PFSK-1 (cell line): ENCODE results near the gene PPP2R2D.

ENCODE experiments used
- FOXP2 ChIP-seq: optimal IDR thresholded peaks from 2 replicates; pipeline ENCODE3; 2011; ENCODE audit warnings: borderline replicate concordance, control low read depth, inconsistent platforms; ENCODE audit not compliant: insufficient read depth; ENCODE audit errors: extremely low read length, extremely low read depth
- POLR2AphosphoS5 ChIP-seq: IDR thresholded peaks from 2 replicates; pipeline ENCODE4 v1.6.1; 2012; ENCODE audit warnings: low read depth, mild to moderate bottlenecking, control low read depth, low read length, moderate library complexity
- REST ChIP-seq, 2 experiments: IDR thresholded peaks; 2 replicates each; pipeline versions ENCODE4 v1.6.1 to v1.8.0; 2011 to 2012; ENCODE audit warnings: low read depth in 2 of 2, low read length in 2 of 2, control low read depth in 1 of 2, inconsistent platforms in 1 of 2, mild to moderate bottlenecking in 1 of 2, moderate library complexity in 1 of 2; ENCODE audit not compliant: insufficient read depth in 1 of 2
- SIN3A ChIP-seq: IDR thresholded peaks from 2 replicates; pipeline ENCODE4 v1.6.1; 2012; ENCODE audit warnings: mild to moderate bottlenecking, low read length, moderate library complexity, borderline replicate concordance; ENCODE audit not compliant: insufficient read depth
- TAF1 ChIP-seq: IDR thresholded peaks from 2 replicates; pipeline ENCODE4 v1.6.1; 2012; ENCODE audit warnings: low read length, control low read depth, borderline replicate concordance; ENCODE audit not compliant: insufficient read depth

Gene PPP2R2D

GRCh38 chr10:132004052-132004451 lies 103.2 kb downstream of the PPP2R2D start:
- TF ChIP-seq FOXP2 (no peak), SIN3A (no peak), REST (IDR thresholded peaks at IDR 0.05; ENCODE audit: insufficient read depth in 1 of 2, low read depth in 2 of 2, low read length in 2 of 2) (no peak), POLR2AphosphoS5 (no peak), TAF1 (no peak)

- TF ChIP-seq FOXP2 = no peak
- TF ChIP-seq POLR2AphosphoS5 = no peak
- no peak for TF ChIP-seq TAF1
- TF ChIP-seq REST (IDR thresholded peaks at IDR 0.05; ENCODE audit: insufficient read depth in 1 of 2, low read depth in 2 of 2, low read length in 2 of 2) = no peak
- no peak for TF ChIP-seq SIN3A
Observed at GRCh38 chr10:132005147-132005546, 104.3 kb downstream of the PPP2R2D start.

- no peak for TF ChIP-seq REST (IDR thresholded peaks at IDR 0.05; ENCODE audit: insufficient read depth in 1 of 2, low read depth in 2 of 2, low read length in 2 of 2)
Observed at GRCh38 chr10:132006966-132007365, 106.2 kb downstream of the PPP2R2D start.

GRCh38 chr10:132007681-132008080 lies 106.9 kb downstream of the PPP2R2D start:
- no peak for TF ChIP-seq TAF1
- no peak for TF ChIP-seq POLR2AphosphoS5
- no peak for TF ChIP-seq SIN3A
